ENCODE measurements around the gene ATAD3B. TPM values are rescaled to one million over a fixed set of nuclear protein-coding genes. Genes with fewer than 3 reads are reported as not detected.
"Not testable (repeated sequence)": the region's sequence is repeated elsewhere in the genome, so short reads cannot be mapped to it uniquely, and the experiment has no call there.

Gene ATAD3B
- total RNA-seq, 4 donors from 2014 or later: 13.0 to 40.3 (median 17.1) TPM

DNA sequence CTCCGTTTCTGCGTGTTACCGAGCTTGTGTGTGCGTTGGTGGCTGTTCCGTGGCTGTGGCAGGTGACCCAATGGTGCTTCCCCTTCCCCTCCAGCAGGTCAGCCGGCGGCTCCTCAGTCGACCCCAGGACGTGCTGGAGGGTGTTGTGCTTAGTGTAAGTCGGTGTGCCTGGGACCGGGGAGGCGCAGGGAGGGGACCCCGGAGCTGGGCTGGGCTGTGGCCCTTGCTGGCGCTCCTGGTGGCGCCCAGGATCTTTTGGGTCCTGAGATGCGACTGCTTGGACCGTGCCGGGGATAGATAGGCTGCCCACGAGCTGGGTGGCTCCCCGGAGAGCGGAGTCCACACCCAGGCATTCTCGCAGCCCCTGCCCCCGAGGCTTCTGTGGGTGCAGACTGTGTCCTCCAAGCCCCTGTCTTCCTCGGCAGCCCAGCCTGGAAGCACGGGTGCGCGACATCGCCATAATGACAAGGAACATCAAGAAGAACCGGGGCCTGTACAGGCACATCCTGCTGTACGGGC is 16.1 kb upstream of the ATAD3B start:
- WGBS, 2 donors: 68 to 72% methylated on average over 21 to 23 of the region's 30 CpGs

DNA sequence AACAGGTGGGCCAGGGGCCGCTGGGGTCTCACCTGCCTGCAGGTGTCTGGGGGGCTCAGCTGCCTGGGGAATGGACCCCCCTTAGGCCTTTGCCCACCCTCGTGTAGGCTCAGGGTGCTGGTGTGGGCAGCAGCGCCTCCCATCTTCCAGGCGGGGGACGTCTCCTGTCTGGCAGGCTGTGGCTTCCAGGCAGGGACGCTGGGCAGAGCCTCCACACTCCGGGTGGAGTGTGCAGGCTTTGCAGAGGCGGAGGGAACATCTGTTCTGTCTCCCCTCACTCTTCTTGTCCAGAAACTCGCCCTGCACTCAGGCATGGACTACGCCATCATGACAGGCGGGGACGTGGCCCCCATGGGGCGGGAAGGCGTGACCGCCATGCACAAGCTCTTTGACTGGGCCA is 15.6 kb upstream of the ATAD3B start:
- intact Hi-C loops (cut with DNase I; ENCODE audit: low total_unique reads); H3K4me3 ChIP-seq (ENCODE audit: low read depth, poor library complexity, severe bottlenecking); DNase-seq (ENCODE audit: low spot score in 2 of 2): not testable (repeated sequence)
- 60% methylated on average over 1 of the region's 15 CpGs; no CpG with 5 or more reads in 1 of the 2 donors for WGBS, 2 donors

More for the DNA sequence above, 16.1 kb upstream of the ATAD3B start:
- no peak overlapping the region for H3K4me3 ChIP-seq (ENCODE audit: low read depth, poor library complexity, severe bottlenecking)
- intact Hi-C loops (cut with DNase I; ENCODE audit: low total_unique reads): no loop called here
- TF ChIP-seq POLR2A (IDR thresholded peaks at IDR 0.05): no peak
- TF ChIP-seq, protein P1, sequence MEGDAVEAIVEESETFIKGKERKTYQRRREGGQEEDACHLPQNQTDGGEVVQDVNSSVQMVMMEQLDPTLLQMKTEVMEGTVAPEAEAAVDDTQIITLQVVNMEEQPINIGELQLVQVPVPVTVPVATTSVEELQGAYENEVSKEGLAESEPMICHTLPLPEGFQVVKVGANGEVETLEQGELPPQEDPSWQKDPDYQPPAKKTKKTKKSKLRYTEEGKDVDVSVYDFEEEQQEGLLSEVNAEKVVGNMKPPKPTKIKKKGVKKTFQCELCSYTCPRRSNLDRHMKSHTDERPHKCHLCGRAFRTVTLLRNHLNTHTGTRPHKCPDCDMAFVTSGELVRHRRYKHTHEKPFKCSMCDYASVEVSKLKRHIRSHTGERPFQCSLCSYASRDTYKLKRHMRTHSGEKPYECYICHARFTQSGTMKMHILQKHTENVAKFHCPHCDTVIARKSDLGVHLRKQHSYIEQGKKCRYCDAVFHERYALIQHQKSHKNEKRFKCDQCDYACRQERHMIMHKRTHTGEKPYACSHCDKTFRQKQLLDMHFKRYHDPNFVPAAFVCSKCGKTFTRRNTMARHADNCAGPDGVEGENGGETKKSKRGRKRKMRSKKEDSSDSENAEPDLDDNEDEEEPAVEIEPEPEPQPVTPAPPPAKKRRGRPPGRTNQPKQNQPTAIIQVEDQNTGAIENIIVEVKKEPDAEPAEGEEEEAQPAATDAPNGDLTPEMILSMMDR (IDR thresholded peaks at IDR 0.05): no peak
- no peak for DNase-seq (ENCODE audit: low spot score in 2 of 2)

DNA sequence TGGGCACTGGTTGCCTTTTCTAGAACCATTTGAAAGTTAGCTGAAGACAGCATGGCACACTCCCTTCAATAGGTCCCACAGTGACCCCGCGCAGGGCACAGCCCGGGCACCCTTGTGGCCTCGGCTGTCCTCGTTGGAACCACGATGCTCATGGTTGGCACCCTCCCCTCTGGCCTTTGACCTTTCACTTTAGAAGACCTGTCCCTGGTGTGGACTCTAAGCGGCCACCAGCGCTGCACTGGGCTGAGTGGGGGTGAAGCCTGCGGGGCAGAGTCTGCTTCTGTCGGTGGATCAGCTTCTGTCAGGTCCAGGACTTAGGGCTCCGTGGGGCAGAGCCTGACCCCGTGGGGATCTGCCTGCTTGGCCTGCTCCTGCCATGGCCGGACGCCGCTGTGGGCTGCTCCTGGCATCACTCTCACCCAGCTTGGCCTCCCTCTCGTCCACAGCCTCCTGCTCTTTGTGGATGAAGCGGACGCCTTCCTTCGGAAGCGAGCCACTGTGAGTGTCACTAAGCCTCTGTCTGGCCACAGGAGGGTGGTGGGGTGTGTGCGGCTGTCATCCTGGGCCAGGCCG is 14.8 kb upstream of the ATAD3B start:
- H3K4me3 ChIP-seq (ENCODE audit: low read depth, poor library complexity, severe bottlenecking); DNase-seq (ENCODE audit: low spot score in 2 of 2); intact Hi-C loops (cut with DNase I; ENCODE audit: low total_unique reads): not testable (repeated sequence)
- WGBS, 2 donors: 83 to 96% methylated on average over 13 to 15 of the region's 22 CpGs

DNA sequence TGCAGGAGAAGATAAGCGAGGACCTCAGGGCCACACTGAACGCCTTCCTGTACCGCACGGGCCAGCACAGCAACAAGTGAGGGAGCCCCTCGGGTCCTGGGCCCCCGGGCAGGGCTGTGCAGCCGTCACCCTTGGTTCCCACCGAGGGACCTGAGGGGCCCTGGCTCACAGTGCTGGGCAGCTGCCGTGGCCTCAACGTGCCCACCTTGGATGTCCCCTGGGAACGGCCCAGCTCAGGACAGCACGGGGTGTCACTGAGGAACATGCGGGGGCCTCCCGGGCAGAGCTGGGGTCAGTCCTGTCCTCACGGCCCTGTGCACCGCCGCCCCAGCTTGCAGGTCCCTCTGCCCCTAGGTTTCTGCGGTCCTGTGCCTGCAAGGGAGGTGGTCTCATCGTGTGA is 12.4 kb upstream of the ATAD3B start:
- DNase-seq (ENCODE audit: low spot score in 2 of 2); H3K4me3 ChIP-seq (ENCODE audit: low read depth, poor library complexity, severe bottlenecking); intact Hi-C loops (cut with DNase I; ENCODE audit: low total_unique reads): not testable (repeated sequence)
- WGBS, 2 donors: 83% methylated on average over 2 of the region's 19 CpGs; no CpG with 5 or more reads in 1 of the 2 donors

DNA sequence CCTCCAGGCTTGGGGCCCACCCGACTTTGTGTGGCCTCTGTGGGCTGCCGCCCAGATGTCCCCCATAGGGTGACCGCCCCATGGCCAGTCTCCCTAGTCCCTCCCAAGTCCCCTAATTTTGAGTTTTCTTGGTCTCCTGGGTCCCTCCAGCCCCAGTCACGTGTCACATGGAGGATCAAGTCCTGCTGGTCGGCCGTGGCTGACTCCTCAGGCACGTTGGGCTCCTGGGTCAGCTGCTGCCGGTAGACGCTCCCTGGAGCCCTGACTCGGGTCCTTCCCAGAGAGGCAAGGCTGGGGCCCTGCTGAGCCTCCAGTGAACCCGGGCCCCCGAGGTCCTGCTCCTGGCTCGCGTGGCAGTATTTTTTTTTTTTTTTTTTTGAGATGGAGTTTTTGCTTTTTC is 11.9 kb upstream of the ATAD3B start:
- intact Hi-C loops (cut with DNase I; ENCODE audit: low total_unique reads); H3K4me3 ChIP-seq (ENCODE audit: low read depth, poor library complexity, severe bottlenecking); DNase-seq (ENCODE audit: low spot score in 2 of 2): not testable (repeated sequence)
- 78 to 89% methylated on average over 11 to 14 of the region's 14 CpGs for whole genome bisulfite sequencing, 2 donors

DNA sequence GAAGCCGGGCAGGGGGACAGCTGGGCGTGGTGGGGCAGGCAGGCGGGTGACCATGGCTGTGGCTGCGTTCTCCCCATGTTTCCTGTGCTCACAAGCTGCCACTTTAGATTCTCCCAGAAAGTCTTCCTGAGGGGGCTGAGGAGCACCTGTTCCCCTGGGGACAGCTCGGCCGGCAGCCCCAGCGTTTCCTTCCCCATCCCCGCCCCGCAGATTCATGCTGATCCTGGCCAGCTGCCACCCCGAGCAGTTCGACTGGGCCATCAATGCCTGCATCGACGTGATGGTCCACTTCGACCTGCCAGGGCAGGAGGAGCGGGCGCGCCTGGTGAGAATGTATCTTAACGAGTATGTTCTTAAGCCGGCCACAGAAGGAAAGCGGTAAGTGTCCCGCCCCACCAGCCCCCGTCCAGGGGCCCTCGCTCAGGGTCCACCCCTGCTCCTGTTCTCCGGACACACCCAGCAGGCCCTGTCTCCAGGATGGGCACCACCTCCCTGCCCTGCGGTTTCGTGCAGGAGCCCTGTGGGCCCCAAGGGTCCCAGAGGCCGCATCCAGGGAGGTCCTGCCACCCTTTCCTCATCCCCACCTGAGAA is 10.9 kb upstream of the ATAD3B start:
- no peak for TF ChIP-seq POLR2A (IDR thresholded peaks at IDR 0.05)
- TF ChIP-seq, protein P1 (IDR thresholded peaks at IDR 0.05): no peak
- 64 to 68% methylated on average over 18 to 24 of the region's 27 CpGs for WGBS, 2 donors
- intact Hi-C loops (cut with DNase I; ENCODE audit: low total_unique reads): no loop called here
- no peak for DNase-seq (ENCODE audit: low spot score in 2 of 2)
- no peak overlapping the region for H3K4me3 ChIP-seq (ENCODE audit: low read depth, poor library complexity, severe bottlenecking)

DNA sequence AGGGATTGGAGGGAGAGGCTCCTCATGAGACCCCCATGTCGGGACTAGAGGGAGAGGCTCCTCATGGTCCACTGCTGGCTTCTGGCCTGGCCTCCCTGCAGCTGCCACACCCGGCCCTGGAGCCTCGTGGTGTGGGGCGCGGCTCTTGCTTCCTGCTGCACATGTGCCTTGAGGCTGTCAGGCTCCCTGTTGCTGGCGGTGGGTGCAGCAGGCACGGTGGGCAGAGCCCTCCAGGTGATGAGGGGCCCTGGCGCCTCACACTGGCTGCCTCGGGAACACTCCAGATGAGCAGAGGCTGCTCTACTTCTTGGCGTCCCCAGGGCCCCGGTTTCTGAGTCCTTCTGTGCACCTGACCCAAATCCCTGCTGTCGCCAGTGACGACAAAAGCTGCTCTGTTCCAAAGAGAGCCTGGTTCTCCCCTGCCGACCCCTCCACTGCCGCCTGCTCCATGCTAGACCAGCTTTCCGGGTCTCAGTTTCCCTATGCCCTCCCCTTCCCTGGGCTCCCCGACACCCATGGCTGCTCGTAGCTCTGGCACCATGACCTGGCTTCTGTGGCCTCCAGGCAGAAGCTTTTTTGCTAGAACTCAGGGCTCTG is 9.7 kb upstream of the ATAD3B start:
- WGBS, 2 donors: 35 to 40% methylated on average over 9 to 18 of the region's 18 CpGs

More for the DNA sequence above, 9.7 kb upstream of the ATAD3B start:
- H3K4me3 ChIP-seq (ENCODE audit: low read depth, poor library complexity, severe bottlenecking): no peak overlapping the region
- DNase-seq (ENCODE audit: low spot score in 2 of 2): no peak
- TF ChIP-seq POLR2A (IDR thresholded peaks at IDR 0.05): no peak
- TF ChIP-seq, protein P1 (IDR thresholded peaks at IDR 0.05): no peak
- intact Hi-C loops (cut with DNase I; ENCODE audit: low total_unique reads): no loop called here
